Fibroblast of mammary gland (primary cell): ENCODE data around the gene SCN3A.

Experiments
- DNase-seq: peaks from one replicate; pipeline ENCODE4 v3.0.0-alpha.2; 2010; ENCODE audit warnings: low read depth
- H3K4me3 ChIP-seq: 2 replicates; pipeline ENCODE4 v1.5.1; 2011; ENCODE audit warnings: low read depth, mild to moderate bottlenecking, low read length, moderate library complexity; ENCODE audit not compliant: control insufficient read depth
- TF ChIP-seq, protein P1 (sequence below): conservative IDR thresholded peaks from 2 replicates; pipeline ENCODE4 v1.5.1; 2011; ENCODE audit warnings: low read depth, low read length, inconsistent platforms; ENCODE audit not compliant: control insufficient read depth, insufficient read depth

The SCN3A gene

DNA sequence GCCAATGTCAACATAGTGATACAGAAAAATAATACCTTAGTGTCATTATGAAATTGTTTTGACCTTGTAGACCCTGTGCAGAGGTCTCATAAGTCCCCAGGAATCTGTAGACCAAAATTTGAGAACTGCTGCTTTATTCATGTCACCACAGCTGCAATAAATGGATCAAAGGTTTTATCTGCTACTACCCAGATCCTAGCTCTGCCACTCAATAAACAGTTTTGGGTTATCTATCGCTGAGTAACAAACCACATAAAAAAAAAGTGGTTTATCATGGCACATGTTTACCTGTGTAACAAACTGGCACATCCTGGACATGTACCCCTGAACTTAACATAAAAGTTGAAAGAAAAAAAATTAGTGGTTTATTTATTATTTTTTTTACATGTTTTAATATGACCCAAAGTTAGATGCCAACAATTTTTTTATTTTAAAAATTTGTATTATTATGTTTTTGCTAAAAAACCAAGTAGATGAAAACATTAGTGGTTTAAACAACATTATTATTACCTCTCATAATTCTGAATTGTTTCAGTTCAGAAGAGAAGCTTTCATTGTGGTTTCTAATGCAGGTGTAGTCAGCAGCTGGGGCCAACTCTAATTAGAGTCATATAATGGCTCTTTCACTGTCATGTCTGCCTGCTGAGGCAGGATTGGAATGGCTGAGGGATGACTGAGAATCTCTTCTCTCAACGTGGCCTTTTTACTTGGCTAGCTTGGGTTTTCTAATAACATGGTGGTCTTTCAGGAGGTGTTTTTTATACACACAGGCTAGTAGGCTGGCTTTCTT lies 145.2 kb downstream of the SCN3A start:
- TF ChIP-seq, protein P1, sequence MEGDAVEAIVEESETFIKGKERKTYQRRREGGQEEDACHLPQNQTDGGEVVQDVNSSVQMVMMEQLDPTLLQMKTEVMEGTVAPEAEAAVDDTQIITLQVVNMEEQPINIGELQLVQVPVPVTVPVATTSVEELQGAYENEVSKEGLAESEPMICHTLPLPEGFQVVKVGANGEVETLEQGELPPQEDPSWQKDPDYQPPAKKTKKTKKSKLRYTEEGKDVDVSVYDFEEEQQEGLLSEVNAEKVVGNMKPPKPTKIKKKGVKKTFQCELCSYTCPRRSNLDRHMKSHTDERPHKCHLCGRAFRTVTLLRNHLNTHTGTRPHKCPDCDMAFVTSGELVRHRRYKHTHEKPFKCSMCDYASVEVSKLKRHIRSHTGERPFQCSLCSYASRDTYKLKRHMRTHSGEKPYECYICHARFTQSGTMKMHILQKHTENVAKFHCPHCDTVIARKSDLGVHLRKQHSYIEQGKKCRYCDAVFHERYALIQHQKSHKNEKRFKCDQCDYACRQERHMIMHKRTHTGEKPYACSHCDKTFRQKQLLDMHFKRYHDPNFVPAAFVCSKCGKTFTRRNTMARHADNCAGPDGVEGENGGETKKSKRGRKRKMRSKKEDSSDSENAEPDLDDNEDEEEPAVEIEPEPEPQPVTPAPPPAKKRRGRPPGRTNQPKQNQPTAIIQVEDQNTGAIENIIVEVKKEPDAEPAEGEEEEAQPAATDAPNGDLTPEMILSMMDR = no peak
- DNase-seq = no peak

DNA sequence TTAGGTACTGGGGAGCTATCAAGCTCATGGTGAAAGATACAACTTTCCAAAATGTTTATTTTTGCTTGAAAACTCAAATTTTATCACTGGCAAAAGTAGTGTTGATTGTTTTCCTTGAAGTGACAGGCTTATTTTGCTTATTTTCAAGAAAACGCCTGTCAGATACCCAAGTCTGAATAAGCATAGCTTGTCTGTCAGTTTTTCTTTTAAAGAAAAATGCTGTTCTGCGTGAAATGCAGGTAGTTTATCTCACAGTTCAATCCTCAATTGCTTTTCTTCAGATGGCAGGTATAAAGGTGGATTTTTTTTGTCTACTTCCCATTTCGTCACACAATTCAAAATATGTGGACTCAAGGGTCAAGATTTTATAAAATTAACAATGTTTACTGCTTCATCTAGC lies 145.9 kb downstream of the SCN3A start:
- no peak overlapping the region for H3K4me3 ChIP-seq
- TF ChIP-seq, protein P1 = no peak
- DNase-seq = no peak

More for the DNA sequence above, 145.2 kb downstream of the SCN3A start:
- H3K4me3 ChIP-seq = no peak overlapping the region

DNA sequence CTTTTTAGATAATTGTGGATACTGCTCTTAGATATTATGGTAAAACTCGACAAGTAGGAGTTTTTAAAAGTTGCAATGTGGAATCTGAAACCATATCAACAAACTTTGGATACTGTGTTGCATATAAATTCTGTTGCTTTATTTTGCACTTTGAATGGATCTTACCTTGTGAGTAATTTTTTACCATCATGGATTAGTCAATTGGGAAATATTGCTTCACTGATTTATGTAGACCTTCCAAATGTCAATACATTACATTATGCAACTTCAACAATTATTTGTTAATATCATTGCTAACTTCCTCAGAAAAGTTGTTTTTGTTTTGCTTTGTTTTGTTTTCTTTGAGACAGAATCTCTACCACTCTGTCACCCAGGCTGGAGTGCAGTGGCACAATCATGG lies 146.5 kb downstream of the SCN3A start:
- no peak for DNase-seq
- H3K4me3 ChIP-seq = no peak overlapping the region
- TF ChIP-seq, protein P1 = no peak

DNA sequence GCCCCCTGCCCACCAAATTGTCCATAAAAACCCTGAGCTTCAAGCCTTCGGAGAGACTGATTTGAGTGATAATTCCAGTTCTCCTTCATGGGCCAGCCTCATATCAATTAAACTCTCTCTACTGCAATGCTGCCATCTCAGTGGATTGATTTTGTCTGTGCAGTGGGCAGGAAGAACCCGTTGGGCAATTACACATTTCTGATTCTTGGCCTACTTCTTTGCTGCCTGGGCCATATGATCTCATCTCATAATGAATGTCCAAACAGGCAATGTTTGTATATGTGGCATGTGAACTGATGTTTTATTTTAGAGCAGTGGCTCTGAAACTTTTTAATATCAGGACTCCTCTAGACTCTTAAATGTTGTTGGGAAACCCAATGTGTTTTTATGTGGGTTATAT lies 147.3 kb downstream of the SCN3A start:
- TF ChIP-seq, protein P1 = no peak
- no peak for DNase-seq
- no peak overlapping the region for H3K4me3 ChIP-seq

DNA sequence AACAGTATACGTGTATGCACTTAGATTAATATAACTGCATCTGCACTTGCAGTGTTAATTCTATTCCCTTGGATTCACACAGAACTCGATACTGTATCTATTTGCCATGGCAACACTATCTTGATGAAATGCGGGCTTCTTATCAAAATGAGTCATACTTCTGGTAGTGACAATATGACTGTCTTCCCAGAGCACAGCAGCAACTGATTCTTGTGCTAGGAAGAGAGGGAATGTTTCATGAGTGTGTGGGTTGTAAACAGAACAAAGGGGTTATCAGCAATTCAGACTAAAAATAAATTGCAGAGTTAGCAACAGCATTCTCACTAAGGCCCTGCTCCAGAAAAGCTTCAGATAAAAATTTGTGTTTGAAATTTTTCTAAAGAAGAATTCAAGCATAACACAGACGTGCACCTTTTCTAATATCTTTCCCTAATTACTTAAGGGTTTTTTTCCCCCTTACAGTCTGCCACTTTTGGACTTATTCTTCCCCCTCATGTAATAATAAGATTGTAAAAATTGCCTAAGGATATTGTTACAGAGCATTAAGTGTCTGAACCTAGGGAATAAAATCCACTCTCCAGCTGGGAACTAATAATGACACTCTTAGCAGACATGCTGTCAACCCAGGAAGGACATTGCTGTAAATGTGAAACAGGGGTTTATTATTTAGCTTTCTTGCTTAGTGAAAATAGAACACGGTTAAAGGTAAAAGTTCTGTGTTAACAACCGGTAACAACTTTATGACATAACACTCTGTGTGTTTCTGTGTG lies 148.6 kb downstream of the SCN3A start:
- no peak for DNase-seq
- TF ChIP-seq, protein P1 = no peak
- no peak overlapping the region for H3K4me3 ChIP-seq

DNA sequence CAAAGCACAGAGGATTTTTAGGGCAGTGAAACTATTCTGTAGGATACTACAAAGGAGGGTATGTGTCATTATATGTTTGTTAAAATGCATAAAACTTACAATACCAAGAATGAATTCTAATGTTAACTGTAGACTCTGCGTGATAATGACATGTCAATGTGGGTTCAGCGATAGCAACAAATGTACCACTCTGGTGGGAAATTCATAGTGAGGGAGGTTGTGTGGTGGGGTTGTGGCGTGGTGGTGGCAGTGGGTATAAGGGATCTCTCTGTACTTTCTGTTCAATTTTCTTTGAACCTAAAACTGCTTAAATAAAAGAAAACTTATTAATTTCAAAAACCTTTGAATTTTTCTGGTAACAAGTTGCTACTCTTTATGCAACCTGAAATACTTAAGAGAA lies 149.2 kb downstream of the SCN3A start:
- TF ChIP-seq, protein P1 = no peak
- no peak for DNase-seq
- no peak overlapping the region for H3K4me3 ChIP-seq
